ENCODE data around the gene MT2A.
A peak's percentile ranks its signal among the peaks of the same experiment; 100 is the strongest.

Gene MT2A

GRCh38 chr16:56607109-56607618, 1.2 kb upstream of the MT2A start:
- peak overlapping the region; percentile 14 for H3K4me3 ChIP-seq (ENCODE audit: low read length)
- peak; percentile 99 for DNase-seq (ENCODE audit: low read depth)
- no peak for TF ChIP-seq CTCF (IDR thresholded peaks at IDR 0.05; ENCODE audit: insufficient read depth, low read depth, low read length, missing control alignments)

GRCh38 chr16:56607675-56608042, 725 bp upstream of the MT2A start:
- TF ChIP-seq CTCF (IDR thresholded peaks at IDR 0.05; ENCODE audit: insufficient read depth, low read depth, low read length, missing control alignments), result no peak
- peak overlapping the region; percentile 29 for H3K4me3 ChIP-seq (ENCODE audit: low read length)
- no peak for DNase-seq (ENCODE audit: low read depth)

GRCh38 chr16:56608876-56609462, 585 bp downstream of the MT2A start:
- no peak for TF ChIP-seq CTCF (IDR thresholded peaks at IDR 0.05; ENCODE audit: insufficient read depth, low read depth, low read length, missing control alignments)
- DNase-seq (ENCODE audit: low read depth), result no peak

GRCh38 chr16:56609463-56609921, 1.1 kb downstream of the MT2A start:
- peak; percentile 71 for DNase-seq (ENCODE audit: low read depth)
- TF ChIP-seq CTCF (IDR thresholded peaks at IDR 0.05; ENCODE audit: insufficient read depth, low read depth, low read length, missing control alignments), result no peak
- peak overlapping the region; percentile 81 for H3K4me3 ChIP-seq (ENCODE audit: low read length)

More at GRCh38 chr16:56608876-56609462, 585 bp downstream of the MT2A start:
- H3K4me3 ChIP-seq (ENCODE audit: low read length), result peak overlapping the region; percentile 81

GRCh38 chr16:56610017-56610608, 1.7 kb downstream of the MT2A start:
- H3K4me3 ChIP-seq (ENCODE audit: low read length), result peak overlapping the region; percentile 19
- TF ChIP-seq CTCF (IDR thresholded peaks at IDR 0.05; ENCODE audit: insufficient read depth, low read depth, low read length, missing control alignments), result no peak
- DNase-seq (ENCODE audit: low read depth), result peak; percentile 93

GRCh38 chr16:56610609-56611111, 2.3 kb downstream of the MT2A start:
- DNase-seq (ENCODE audit: low read depth), result no peak
- no peak for TF ChIP-seq CTCF (IDR thresholded peaks at IDR 0.05; ENCODE audit: insufficient read depth, low read depth, low read length, missing control alignments)
- H3K4me3 ChIP-seq (ENCODE audit: low read length), result no peak overlapping the region
